ENCODE measurements around the gene EBP. TPM values are rescaled to one million over a fixed set of nuclear protein-coding genes. Genes with fewer than 3 reads are reported as not detected.

EBP gene
- total and polyA plus RNA-seq, 9 of the 15 experiments (the other 6 are each of a cell fraction or from before 2014, with no cell fraction given), result 228 to 987 (median 274) TPM

GRCh38 chrX:48487362-48487798 is 34.2 kb upstream of the EBP start (continued):
- peak in 1 of 2 experiments; percentile 17 for TF ChIP-seq E2F6 (IDR thresholded peaks at IDR 0.05; ENCODE audit: borderline replicate concordance in 1 of 2, extremely low read depth in 1 of 2, insufficient read depth in 1 of 2, insufficient read length in 1 of 2, low read depth in 1 of 2, low read length in 1 of 2, poor library complexity in 1 of 2, severe bottlenecking in 1 of 2)
- TF ChIP-seq ETV5 (CRISPR knock-in tag; IDR thresholded peaks at IDR 0.05; ENCODE audit: low read depth), result peak; percentile 34; the same call in 1 of the 2 replicates
- TF ChIP-seq HNRNPH1 (optimal IDR thresholded peaks at IDR 0.05; ENCODE audit: low read depth, low read length), result no peak
- peak; percentile 54; the same call in 1 of the 2 replicates for TF ChIP-seq NFE2 (IDR thresholded peaks at IDR 0.05; ENCODE audit: low read depth)
- TF ChIP-seq CBX8 (IDR thresholded peaks at IDR 0.05; ENCODE audit: borderline replicate concordance, extremely low read depth, low read depth, low read length, poor library complexity, severe bottlenecking), result no peak
- TF ChIP-seq RBM14 (IDR thresholded peaks at IDR 0.05; ENCODE audit: borderline replicate concordance, insufficient read depth, low read depth, low read length), result no peak
- no peak for TF ChIP-seq ZC3H8 (IDR thresholded peaks at IDR 0.05)
- 0 out of 2 replicates have a peak, but pooled peaks have one; percentile 46 for TF ChIP-seq ELF1 (tag; IDR thresholded peaks at IDR 0.05)
- no peak for TF ChIP-seq BMI1 (IDR thresholded peaks at IDR 0.05; ENCODE audit: low read length)
- TF ChIP-seq TAL1 (IDR thresholded peaks at IDR 0.05), result 0 out of 2 replicates have a peak, but pooled peaks have one; percentile 19
- no peak for TF ChIP-seq ZNF263 (CRISPR knock-in tag; IDR thresholded peaks at IDR 0.05; ENCODE audit: borderline replicate concordance)
- TF ChIP-seq POLR2AphosphoS2 (IDR thresholded peaks at IDR 0.05; ENCODE audit: low read length), result no peak
- TF ChIP-seq NFIX (CRISPR knock-in tag; IDR thresholded peaks at IDR 0.05; ENCODE audit: low read depth), result no peak
- TF ChIP-seq RBM22 (IDR thresholded peaks at IDR 0.05; ENCODE audit: low read depth, low read length, poor library complexity, severe bottlenecking), result no peak
- TF ChIP-seq MYC (IDR thresholded peaks at IDR 0.05; ENCODE audit: low read depth, low read length), result 0 out of 2 replicates have a peak, but pooled peaks have one; percentile 17
- TF ChIP-seq MYC (CRISPR knock-in tag; IDR thresholded peaks at IDR 0.05; ENCODE audit: borderline replicate concordance, low read depth), result no peak
- TF ChIP-seq NFIC (IDR thresholded peaks at IDR 0.05), result no peak
- TF ChIP-seq TBL1XR1 (IDR thresholded peaks at IDR 0.05; ENCODE audit: low read length in 2 of 2), result peak in 1 of 2 experiments; percentile 12; a peak in 1 of 4 replicates
- TF ChIP-seq ZNF592 (IDR thresholded peaks at IDR 0.05), result 0 out of 2 replicates have a peak, but pooled peaks have one; percentile 18
- no peak for TF ChIP-seq SRSF7 (optimal IDR thresholded peaks at IDR 0.05; ENCODE audit: low read depth, low read length)
- no peak for TF ChIP-seq NFATC3 (IDR thresholded peaks at IDR 0.05)
- peak; percentile 39 for TF ChIP-seq FOSL1 (tag; conservative IDR thresholded peaks at IDR 0.05)
- no peak for TF ChIP-seq RAD21 (CRISPR knock-in tag; conservative IDR thresholded peaks at IDR 0.05 in 1 of 2, IDR thresholded peaks at IDR 0.05 in 1 of 2)
